ENCODE data around the gene INA. TPM values are rescaled to one million over a fixed set of nuclear protein-coding genes. Genes with fewer than 3 reads are reported as not detected.
"Not testable (repeated sequence)": the region's sequence is repeated elsewhere in the genome, so short reads cannot be mapped to it uniquely, and the experiment has no call there.

Gene INA
- total RNA-seq, 1 experiment from 2014 or later, result 1.9 TPM

DNA sequence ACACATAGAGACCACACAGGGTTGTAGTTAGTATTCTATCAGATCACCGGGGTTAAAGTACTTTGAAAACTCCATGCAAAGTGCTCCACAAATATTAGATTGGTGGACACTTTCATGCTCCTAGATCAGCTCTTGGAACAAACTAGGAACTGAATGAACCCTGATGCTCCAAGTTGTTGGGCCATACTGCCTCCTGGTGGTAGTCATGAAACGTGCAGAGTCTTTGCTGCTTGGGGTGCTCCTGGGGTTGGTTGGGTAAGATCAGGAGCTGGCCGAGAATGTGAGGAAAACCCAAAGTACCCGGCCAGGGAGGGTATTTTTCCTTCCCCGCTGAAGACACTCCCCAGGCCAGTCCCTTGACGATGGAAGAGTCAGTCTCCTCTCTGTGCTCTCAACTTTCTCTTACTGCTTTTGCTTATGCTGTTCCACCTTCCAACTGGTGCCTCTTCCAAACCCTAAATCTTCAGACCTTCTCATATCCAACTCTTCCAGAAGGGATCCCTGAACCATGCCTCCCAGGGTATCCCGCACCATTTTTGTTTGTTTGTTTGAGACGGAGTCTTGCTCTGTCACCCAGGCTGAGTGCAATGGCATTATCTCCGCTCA lies 32.2 kb upstream of the INA start:
- CTCF ChIA-PET, result interaction anchor here (0.6 to 1.5 kb wide), 8 partner anchors 12 to 1075 kb away, joined by 3 to 15 read pairs (median 5); partner anchors contain the start of genes CNNM2 and NT5C2
- peak; percentile 54 for TF ChIP-seq CTCF (IDR thresholded peaks at IDR 0.05; ENCODE audit: unreplicated experiment)
- no peaks in the 10 kb centered on the region for H3K9me3 Mint-ChIP-seq (ENCODE audit: low read depth, unreplicated experiment)
- H3K27me3 Mint-ChIP-seq (ENCODE audit: unreplicated experiment), result no peaks in the 10 kb centered on the region
- H3K36me3 Mint-ChIP-seq (ENCODE audit: insufficient read depth, unreplicated experiment), result peaks cover 15% of the 10 kb centered on the region
- intact Hi-C loops (cut with micrococcal nuclease; ENCODE audit: unreplicated experiment), result loop anchor here (1.0 to 10.0 kb wide), 3 partner anchors 130 to 327 kb away; no protein-coding TSS in a partner anchor
- H3K4me3 Mint-ChIP-seq (ENCODE audit: low read depth, unreplicated experiment), result no peak overlapping the region
- H3K4me1 Mint-ChIP-seq (ENCODE audit: low read depth, unreplicated experiment), result peaks cover 19% of the 10 kb centered on the region
- no peak overlapping the region for H3K27ac Mint-ChIP-seq (ENCODE audit: unreplicated experiment)
- BruUV-seq (replicated peaks), result no TSS peak
- peak; percentile 70 for DNase-seq

DNA sequence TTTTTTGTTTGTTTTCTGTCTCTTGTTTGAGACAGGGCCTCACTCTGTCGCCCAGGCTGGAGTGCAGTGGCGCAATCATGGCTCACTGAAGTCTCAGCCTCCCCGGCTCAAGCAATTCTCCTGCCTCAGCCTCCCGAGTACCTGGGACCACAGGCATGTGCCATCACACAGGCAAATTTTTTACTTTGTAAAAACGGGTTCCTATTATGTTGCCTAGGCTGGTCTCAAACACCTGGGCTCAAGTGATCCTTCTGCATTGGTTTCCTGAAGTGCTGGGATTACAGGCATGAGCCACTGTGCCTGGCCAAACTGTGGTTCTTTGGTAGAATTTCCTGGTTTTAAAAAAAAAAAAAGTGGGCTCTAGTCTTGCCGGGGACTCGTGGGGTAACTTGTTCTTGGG lies 31.4 kb upstream of the INA start, which contains the start of gene RPEL1:
Gene RPEL1 (plus strand): TSS at position 301 of the 400 bp plus-strand sequence. CDS start 110 bp downstream, outside the sequence.
- intact Hi-C loops (cut with micrococcal nuclease; ENCODE audit: unreplicated experiment), result loop anchor here (5.0 to 10.0 kb wide), 2 partner anchors 131 to 178 kb away; no protein-coding TSS in a partner anchor
- H3K36me3 Mint-ChIP-seq (ENCODE audit: insufficient read depth, unreplicated experiment); H3K27ac Mint-ChIP-seq (ENCODE audit: unreplicated experiment); DNase-seq; CTCF ChIA-PET; BruUV-seq (replicated peaks); H3K4me3 Mint-ChIP-seq (ENCODE audit: low read depth, unreplicated experiment); H3K9me3 Mint-ChIP-seq (ENCODE audit: low read depth, unreplicated experiment); H3K27me3 Mint-ChIP-seq (ENCODE audit: unreplicated experiment): not testable (repeated sequence)
- H3K4me1 Mint-ChIP-seq (ENCODE audit: low read depth, unreplicated experiment), result peaks cover 11% of the 10 kb centered on the region

GRCh38 chr10:103246324-103246723 lies 30.6 kb upstream of the INA start:
- H3K4me1 Mint-ChIP-seq (ENCODE audit: low read depth, unreplicated experiment), result peaks cover 10% of the 10 kb centered on the region
- H3K36me3 Mint-ChIP-seq (ENCODE audit: insufficient read depth, unreplicated experiment), result peaks cover 5% of the 10 kb centered on the region
- intact Hi-C loops (cut with micrococcal nuclease; ENCODE audit: unreplicated experiment), result loop anchor here (5.0 to 10.0 kb wide), 2 partner anchors 132 to 179 kb away; no protein-coding TSS in a partner anchor
- no TSS peak for BruUV-seq (replicated peaks)
- no peak for DNase-seq
- no peak overlapping the region for H3K27ac Mint-ChIP-seq (ENCODE audit: unreplicated experiment)
- CTCF ChIA-PET, result no interaction called here
- TF ChIP-seq CTCF (IDR thresholded peaks at IDR 0.05; ENCODE audit: unreplicated experiment), result no peak
- H3K4me3 Mint-ChIP-seq (ENCODE audit: low read depth, unreplicated experiment), result no peak overlapping the region
- H3K9me3 Mint-ChIP-seq (ENCODE audit: low read depth, unreplicated experiment), result peaks cover 2% of the 10 kb centered on the region
- H3K27me3 Mint-ChIP-seq (ENCODE audit: unreplicated experiment), result no peaks in the 10 kb centered on the region

DNA sequence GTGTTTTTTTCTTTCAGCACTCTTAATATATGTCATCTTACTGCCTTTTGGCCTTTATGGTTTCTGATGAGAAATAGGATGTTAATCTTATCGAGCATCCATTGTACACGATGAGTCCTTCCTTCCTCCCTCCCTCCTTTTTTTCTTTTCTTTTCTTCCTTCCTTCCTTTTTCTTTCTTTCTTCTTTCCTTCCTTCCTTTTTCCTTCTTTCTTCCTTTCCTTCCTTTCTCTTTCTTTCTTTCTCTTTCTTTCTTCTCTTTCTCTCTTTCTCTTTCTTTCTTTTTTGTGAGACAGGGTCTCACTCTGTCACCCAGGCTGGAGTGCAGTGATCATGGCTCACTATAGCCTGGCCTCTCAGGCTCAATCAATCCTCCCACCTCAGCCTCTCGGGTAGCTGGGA lies 22.8 kb upstream of the INA start:
- no peaks in the 10 kb centered on the region for H3K36me3 Mint-ChIP-seq (ENCODE audit: insufficient read depth, unreplicated experiment)
- H3K9me3 Mint-ChIP-seq (ENCODE audit: low read depth, unreplicated experiment), result peaks cover 7% of the 10 kb centered on the region
- CTCF ChIA-PET, result no interaction called here
- BruUV-seq (replicated peaks), result no TSS peak
- H3K4me1 Mint-ChIP-seq (ENCODE audit: low read depth, unreplicated experiment), result no peaks in the 10 kb centered on the region
- intact Hi-C loops (cut with micrococcal nuclease; ENCODE audit: unreplicated experiment), result no loop called here
- H3K27me3 Mint-ChIP-seq (ENCODE audit: unreplicated experiment), result no peaks in the 10 kb centered on the region
- H3K27ac Mint-ChIP-seq (ENCODE audit: unreplicated experiment), result no peak overlapping the region
- no peak for DNase-seq
- no peak for TF ChIP-seq CTCF (IDR thresholded peaks at IDR 0.05; ENCODE audit: unreplicated experiment)
- H3K4me3 Mint-ChIP-seq (ENCODE audit: low read depth, unreplicated experiment), result no peak overlapping the region

Measured in Calu3 (cell line).